Ishikawa (cell line): Measurements from ENCODE around the gene RNF224.

Experiments used
- CEBPB ChIP-seq: IDR thresholded peaks from 2 replicates; pipeline ENCODE4 v1.6.1; 2012
- CREB1 ChIP-seq: IDR thresholded peaks from 2 replicates; pipeline ENCODE4 v1.6.1; 2012; ENCODE audit warnings: low read depth
- EGR1 ChIP-seq: IDR thresholded peaks from 2 replicates; pipeline ENCODE4 v1.6.1; 2012
- EP300 ChIP-seq: IDR thresholded peaks from 2 replicates; pipeline ENCODE4 v1.6.1; 2012; ENCODE audit warnings: borderline replicate concordance
- FOXM1 ChIP-seq: IDR thresholded peaks from 2 replicates; pipeline ENCODE4 v1.6.1; 2012; ENCODE audit warnings: low read depth, borderline replicate concordance
- MAX ChIP-seq: IDR thresholded peaks from 2 replicates; pipeline ENCODE4 v1.6.1; 2012
- NFIC ChIP-seq: IDR thresholded peaks from 2 replicates; pipeline ENCODE4 v1.6.1; 2012
- RAD21 ChIP-seq: IDR thresholded peaks from 2 replicates; pipeline ENCODE4 v1.6.1; 2012; ENCODE audit warnings: low read depth
- REST ChIP-seq: IDR thresholded peaks from 2 replicates; pipeline ENCODE4 v1.6.1; 2012; ENCODE audit warnings: low read depth, mild to moderate bottlenecking
- TAF1 ChIP-seq: IDR thresholded peaks from 2 replicates; pipeline ENCODE4 v1.6.1; 2012; ENCODE audit warnings: low read depth, mild to moderate bottlenecking
- TCF12 ChIP-seq: IDR thresholded peaks from 2 replicates; pipeline ENCODE4 v1.6.1; 2012; ENCODE audit warnings: low read depth
- TEAD4 ChIP-seq: IDR thresholded peaks from 2 replicates; pipeline ENCODE4 v1.6.1; 2012
- YY1 ChIP-seq: IDR thresholded peaks from 2 replicates; pipeline ENCODE4 v1.6.1; 2012; ENCODE audit warnings: low read depth
- ZBTB7A ChIP-seq: IDR thresholded peaks from 2 replicates; pipeline ENCODE4 v1.6.1; 2012; ENCODE audit warnings: low read depth
- TF ChIP-seq, protein P1 (sequence below): IDR thresholded peaks from 2 replicates; pipeline ENCODE4 v1.6.1; 2012

The RNF224 gene

DNA sequence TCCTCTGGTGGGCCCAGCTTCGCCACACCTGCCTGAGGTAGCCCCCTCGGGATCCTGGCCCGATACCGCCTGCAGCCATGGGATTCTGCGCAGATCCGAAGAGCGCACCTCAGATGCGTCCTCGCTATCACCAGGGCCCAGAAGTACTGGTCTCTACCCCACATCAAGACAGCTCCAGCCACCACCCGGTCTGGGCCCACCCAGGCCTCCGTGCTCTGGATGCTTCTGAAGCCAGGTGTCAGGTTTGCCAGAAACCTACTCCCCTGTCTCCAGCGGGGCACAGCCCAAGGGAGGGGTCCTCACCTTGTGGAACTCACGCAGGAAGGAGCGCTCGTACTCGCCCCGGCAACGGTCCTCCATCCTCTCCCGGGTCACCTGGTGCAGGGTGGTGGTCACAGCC, 41.4 kb upstream of the RNF224 start:
- TF ChIP-seq ZBTB7A, result no peak
- no peak for TF ChIP-seq FOXM1
- TF ChIP-seq NFIC, result no peak
- TF ChIP-seq EGR1, result no peak
- no peak for TF ChIP-seq CEBPB
- no peak for TF ChIP-seq REST

GRCh38 chr9:137186385-137186784, 40.9 kb upstream of the RNF224 start:
- TF ChIP-seq NFIC (no peak), TAF1 (no peak), EGR1 (no peak), REST (no peak), FOXM1 (no peak), YY1 (no peak), CREB1 (no peak), CEBPB (no peak), ZBTB7A (no peak), TEAD4 (no peak), MAX (no peak), TCF12 (no peak), RAD21 (no peak), EP300 (no peak)
- TF ChIP-seq, protein P1, sequence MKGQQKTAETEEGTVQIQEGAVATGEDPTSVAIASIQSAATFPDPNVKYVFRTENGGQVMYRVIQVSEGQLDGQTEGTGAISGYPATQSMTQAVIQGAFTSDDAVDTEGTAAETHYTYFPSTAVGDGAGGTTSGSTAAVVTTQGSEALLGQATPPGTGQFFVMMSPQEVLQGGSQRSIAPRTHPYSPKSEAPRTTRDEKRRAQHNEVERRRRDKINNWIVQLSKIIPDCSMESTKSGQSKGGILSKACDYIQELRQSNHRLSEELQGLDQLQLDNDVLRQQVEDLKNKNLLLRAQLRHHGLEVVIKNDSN, result no peak

GRCh38 chr9:137187386-137187785, 39.9 kb upstream of the RNF224 start:
- TF ChIP-seq CREB1, result no peak

DNA sequence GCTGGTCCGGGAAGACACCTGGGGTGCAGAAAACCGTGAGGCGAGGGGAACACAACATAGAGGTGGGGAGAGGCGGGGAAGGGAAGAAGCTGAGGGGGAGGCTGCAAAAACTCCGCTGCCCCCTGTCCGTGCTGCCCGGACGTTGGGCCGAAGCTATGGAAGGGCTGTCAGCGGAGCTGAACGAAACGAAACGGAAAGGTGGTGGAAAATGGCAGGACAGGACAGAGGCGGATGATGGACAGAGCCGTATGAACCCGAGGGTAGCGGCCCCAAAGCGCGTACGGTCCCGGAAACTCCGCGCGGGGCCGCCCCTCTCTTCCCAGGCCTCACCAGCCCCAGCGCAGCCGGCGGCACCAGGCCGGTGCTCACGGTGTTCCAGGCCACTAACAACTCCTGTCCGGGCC, 39.2 kb upstream of the RNF224 start:
- no peak for TF ChIP-seq RAD21
- TF ChIP-seq TCF12, result 0 out of 2 replicates have a peak, but pooled peaks have one; percentile 45
- TF ChIP-seq CEBPB, result no peak

- TF ChIP-seq NFIC (peak; percentile 59; the same call in 1 of the 2 replicates), RAD21 (peak; percentile 55; the same call in 1 of the 2 replicates), CREB1 (peak; percentile 100), EGR1 (0 out of 2 replicates have a peak, but pooled peaks have one; percentile 29), CEBPB (no peak), YY1 (peak; percentile 90), EP300 (no peak), ZBTB7A (peak; percentile 36), TAF1 (peak; percentile 53), FOXM1 (no peak), TEAD4 (peak; percentile 53), MAX (peak; percentile 79), REST (0 out of 2 replicates have a peak, but pooled peaks have one; percentile 2)
- TF ChIP-seq, protein P1, result peak; percentile 44
Observed at GRCh38 chr9:137188490-137189296, 38.6 kb upstream of the RNF224 start, which contains the start of the genes ANAPC2 and SSNA1. ANAPC2 (minus strand) TSS chr9:137188560; CDS start chr9:137188532, 28 bp downstream. SSNA1 (plus strand) TSS chr9:137188676; CDS start chr9:137188727, 51 bp downstream.
